Lung (tissue), 12 donors: ENCODE results near the gene PLEKHM3. TPM values are rescaled to one million over a fixed set of nuclear protein-coding genes. Genes with fewer than 3 reads are reported as not detected.
A peak's percentile ranks its signal among the peaks of the same experiment; 100 is the strongest.

ENCODE experiments used
- ATAC-seq: fragments of 200-7000 bp; cut with Tn5 transposase; one replicate; pipeline ENCODE4 v1.9.1; 2020; ENCODE audit warnings: moderate number of reproducible peaks; ENCODE audit not compliant: insufficient read depth, low FRiP score
- DNase-seq, 3 donors: peaks; one replicate each; pipeline ENCODE4 v3.0.0-alpha.2; 2013 to 2017
- H3K27ac ChIP-seq, 2 donors: one replicate each; pipeline ENCODE4 v1.5.1; 2013; ENCODE audit warnings: mild to moderate bottlenecking in 2 of 2, moderate library complexity in 2 of 2, control low read depth in 1 of 2, inconsistent platforms in 1 of 2, low read depth in 1 of 2, low read length in 1 of 2
- H3K27me3 ChIP-seq, 3 donors: one replicate each; pipeline ENCODE4 v1.5.1; 2013; ENCODE audit warnings: low read length in 2 of 3; ENCODE audit not compliant: control insufficient read depth in 3 of 3, insufficient read depth in 3 of 3
- H3K36me3 ChIP-seq, 4 donors: one replicate each; pipeline ENCODE4 v1.5.1; 2013; ENCODE audit warnings: low read length in 4 of 4, mild to moderate bottlenecking in 1 of 4, moderate library complexity in 1 of 4; ENCODE audit not compliant: control insufficient read depth in 4 of 4, insufficient read depth in 4 of 4
- H3K4me1 ChIP-seq, 5 donors: one replicate each; pipeline ENCODE4 v1.5.1; 2013; ENCODE audit warnings: low read length in 5 of 5, mild to moderate bottlenecking in 2 of 5, moderate library complexity in 1 of 5; ENCODE audit not compliant: control insufficient read depth in 5 of 5, insufficient read depth in 5 of 5
- H3K4me3 ChIP-seq: one replicate; pipeline ENCODE4 v1.5.1; 2013; ENCODE audit warnings: mild to moderate bottlenecking, control low read depth, moderate library complexity
- H3K9ac ChIP-seq, 2 donors: one replicate each; pipeline ENCODE4 v1.5.1; 2013; ENCODE audit warnings: low read length in 2 of 2, control low read depth in 1 of 2; ENCODE audit not compliant: insufficient read depth in 1 of 2
- H3K9me3 ChIP-seq, 4 donors: one replicate each; pipeline ENCODE4 v1.5.1; 2013; ENCODE audit warnings: low read length in 3 of 4, mild to moderate bottlenecking in 1 of 4, moderate library complexity in 1 of 4; ENCODE audit not compliant: control insufficient read depth in 4 of 4, insufficient read depth in 3 of 4
- WGBS, 2 donors: extraction: QIAGEN DNeasy Blood & Tissue Kit; methylation state at CpG; one replicate each; pipeline ENCODE4 v1.1.7; 2013; 5-methylcytosine and 5-hydroxymethylcytosine counted together
- polyA plus RNA-seq, 2 donors: library from polyadenylated mRNA; stranded (reverse); fragments of 200-250 nt; gene quantifications; one replicate each; pipeline ENCODE4 v1.2.1, GENCODE V29; 2013
- total RNA-seq, 2 donors: library from RNA; depleted of rRNA in 1 of 2; stranded (reverse); fragments of >200 nt in 1 of 2; gene quantifications; one replicate each; pipeline ENCODE4 v1.2.1, GENCODE V29; 2014 to 2021
- TF ChIP-seq, protein P1 (sequence below): IDR thresholded peaks from 2 replicates; pipeline ENCODE4 v1.5.1; 2012; ENCODE audit warnings: mild to moderate bottlenecking; ENCODE audit errors: control extremely low read depth, extremely low read depth
- donor health status: control.
- donor health status: control.
- donor health status: Bipolar disorder and iron deficiency.
- donor health status: healthy.
- donor health status: DM: yes; HTN: yes; CAD: no.

Gene PLEKHM3
- total and polyA plus RNA-seq, 4 donors: 5.6 to 32.9 (median 12.4) TPM

DNA sequence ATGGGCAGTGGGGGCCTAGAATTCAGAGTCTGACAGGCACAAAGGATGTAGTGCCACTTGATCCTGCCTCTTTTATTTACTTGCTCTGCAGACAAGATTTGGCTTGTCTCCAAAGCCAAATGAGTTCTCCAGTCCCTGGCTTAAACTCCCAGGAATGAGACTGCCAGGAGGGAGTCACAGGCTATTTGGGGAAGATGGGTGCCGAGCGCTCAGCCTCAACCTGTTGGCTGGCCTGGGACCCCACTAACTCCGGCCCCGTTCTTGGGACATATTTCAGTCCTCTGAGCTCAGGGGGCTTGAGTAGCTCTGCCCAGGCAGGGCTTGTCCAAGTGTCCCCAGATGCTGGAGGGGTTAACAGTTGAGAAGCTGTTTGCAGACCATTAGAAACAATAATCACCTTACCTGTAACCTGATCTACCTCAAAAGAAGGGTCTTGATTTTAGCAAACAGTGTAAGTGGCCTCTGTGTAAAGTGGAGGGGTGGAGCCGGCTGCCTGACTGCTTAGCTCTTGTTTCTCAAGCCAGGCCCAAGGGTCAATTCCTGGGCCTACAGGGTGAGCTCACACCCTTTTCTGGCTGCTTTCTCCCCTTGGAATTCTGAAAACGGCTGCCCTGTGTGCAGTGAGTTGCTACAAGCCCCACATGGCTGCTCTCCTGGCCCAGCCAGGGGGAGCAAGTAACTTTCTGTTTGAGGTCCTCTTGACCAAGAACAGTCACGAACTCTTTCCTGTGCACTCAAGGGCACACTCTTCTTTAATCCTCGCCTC lies 228.6 kb downstream of the PLEKHM3 start:
- DNase-seq (peak; percentile 74 to 89 (median 81)), ATAC-seq (peak; percentile 84)
- H3K9me3 ChIP-seq: no peaks in the 10 kb centered on the region
- WGBS, 2 donors: 60 to 76% methylated on average over 8 of the region's 8 CpGs
- peak overlapping the region in 1 of 2 donors; percentile 76 for H3K27ac ChIP-seq
- no peaks in the 10 kb centered on the region for H3K36me3 ChIP-seq
- no peak overlapping the region for H3K9ac ChIP-seq
- H3K4me3 ChIP-seq: no peak overlapping the region
- no peaks in the 10 kb centered on the region for H3K27me3 ChIP-seq
- TF ChIP-seq, protein P1, sequence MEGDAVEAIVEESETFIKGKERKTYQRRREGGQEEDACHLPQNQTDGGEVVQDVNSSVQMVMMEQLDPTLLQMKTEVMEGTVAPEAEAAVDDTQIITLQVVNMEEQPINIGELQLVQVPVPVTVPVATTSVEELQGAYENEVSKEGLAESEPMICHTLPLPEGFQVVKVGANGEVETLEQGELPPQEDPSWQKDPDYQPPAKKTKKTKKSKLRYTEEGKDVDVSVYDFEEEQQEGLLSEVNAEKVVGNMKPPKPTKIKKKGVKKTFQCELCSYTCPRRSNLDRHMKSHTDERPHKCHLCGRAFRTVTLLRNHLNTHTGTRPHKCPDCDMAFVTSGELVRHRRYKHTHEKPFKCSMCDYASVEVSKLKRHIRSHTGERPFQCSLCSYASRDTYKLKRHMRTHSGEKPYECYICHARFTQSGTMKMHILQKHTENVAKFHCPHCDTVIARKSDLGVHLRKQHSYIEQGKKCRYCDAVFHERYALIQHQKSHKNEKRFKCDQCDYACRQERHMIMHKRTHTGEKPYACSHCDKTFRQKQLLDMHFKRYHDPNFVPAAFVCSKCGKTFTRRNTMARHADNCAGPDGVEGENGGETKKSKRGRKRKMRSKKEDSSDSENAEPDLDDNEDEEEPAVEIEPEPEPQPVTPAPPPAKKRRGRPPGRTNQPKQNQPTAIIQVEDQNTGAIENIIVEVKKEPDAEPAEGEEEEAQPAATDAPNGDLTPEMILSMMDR: no peak
- H3K4me1 ChIP-seq: peaks cover 0 to 6% (median 1%) of the 10 kb centered on the region in 5 donors

DNA sequence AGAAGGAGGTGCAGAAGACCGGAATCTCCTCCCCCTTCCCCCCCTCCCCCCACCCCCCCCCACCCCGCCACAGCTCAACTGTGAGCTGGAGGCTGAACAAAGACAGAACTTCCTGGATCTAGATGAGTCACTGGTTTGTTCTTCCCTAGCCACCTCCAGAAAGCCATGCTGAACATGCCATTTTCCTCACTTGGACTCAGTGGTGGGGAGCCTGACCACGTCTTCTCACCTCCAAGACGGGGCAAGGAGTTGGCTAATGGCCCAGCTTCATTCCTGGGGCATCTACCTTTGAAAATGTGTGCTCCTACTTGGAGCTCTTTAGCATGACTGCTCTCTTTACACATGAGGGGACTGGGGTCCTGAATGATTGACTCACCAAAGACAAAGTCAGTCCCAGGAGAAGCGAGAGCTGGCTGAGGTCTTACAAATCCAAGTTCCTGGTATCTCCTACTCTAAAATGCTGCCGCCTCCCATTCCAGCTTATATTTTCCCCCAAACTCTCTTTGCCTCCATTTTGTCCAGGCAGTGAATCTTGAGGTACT lies 233.0 kb downstream of the PLEKHM3 start:
- H3K9me3 ChIP-seq: no peaks in the 10 kb centered on the region
- H3K9ac ChIP-seq: no peak overlapping the region
- TF ChIP-seq, protein P1: no peak
- ATAC-seq: no peak
- H3K4me1 ChIP-seq: peaks cover 0 to 6% (median 1%) of the 10 kb centered on the region in 5 donors
- H3K27ac ChIP-seq: peak overlapping the region in 1 of 2 donors; percentile 21
- no peak overlapping the region for H3K4me3 ChIP-seq
- WGBS, 2 donors: 46 to 49% methylated on average over 5 of the region's 6 CpGs
- no peaks in the 10 kb centered on the region for H3K36me3 ChIP-seq
- no peak for DNase-seq
- no peaks in the 10 kb centered on the region for H3K27me3 ChIP-seq

DNA sequence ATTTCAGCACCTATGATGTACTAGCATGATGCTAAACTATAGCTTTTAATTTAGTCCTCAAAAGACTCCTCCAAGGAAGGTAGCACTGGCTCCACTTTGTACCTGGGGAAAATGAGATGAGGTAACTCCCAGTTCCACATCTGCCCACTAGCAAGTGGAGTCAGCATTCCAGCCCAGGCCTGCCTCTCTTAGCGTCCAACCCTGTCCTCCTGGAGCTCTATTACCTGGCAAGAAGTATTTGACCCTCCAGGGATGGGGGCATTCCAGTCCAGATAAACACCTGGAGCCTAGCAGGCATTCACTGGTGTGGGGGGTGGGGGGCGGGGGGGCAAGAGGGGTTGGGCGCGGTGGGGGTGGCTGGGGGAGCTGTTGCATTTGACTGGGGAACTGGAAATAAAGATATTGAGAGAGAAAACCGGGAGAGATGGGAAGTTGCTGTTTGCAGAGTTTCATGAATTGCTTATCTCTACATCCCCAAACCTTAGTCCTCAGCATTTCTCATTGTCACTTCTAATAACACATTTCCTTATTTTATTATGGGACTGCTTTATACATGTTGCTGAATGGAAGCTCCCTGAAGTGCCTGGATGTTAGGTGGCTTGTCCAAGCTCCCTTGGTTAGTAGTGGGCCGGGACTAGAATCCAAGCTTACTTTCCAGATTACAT lies 233.6 kb downstream of the PLEKHM3 start:
- ATAC-seq (no peak), DNase-seq (peak in 1 of 3 donors; percentile 28)
- H3K27me3 ChIP-seq: no peaks in the 10 kb centered on the region
- 36 to 56% methylated on average over 5 to 6 of the region's 6 CpGs for WGBS, 2 donors
- H3K9ac ChIP-seq: no peak overlapping the region
- H3K4me3 ChIP-seq: no peak overlapping the region
- H3K27ac ChIP-seq: no peak overlapping the region
- TF ChIP-seq, protein P1: no peak
- H3K4me1 ChIP-seq: peaks cover 0 to 6% (median 1%) of the 10 kb centered on the region in 5 donors
- H3K36me3 ChIP-seq: no peaks in the 10 kb centered on the region
- no peaks in the 10 kb centered on the region for H3K9me3 ChIP-seq
